IMR-90 (cell line): ENCODE data around the gene CLDN24. TPM values are rescaled to one million over a fixed set of nuclear protein-coding genes. Genes with fewer than 3 reads are reported as not detected.

Experiments used
- ATAC-seq: fragments of 200-7000 bp; cut with Tn5 transposase; 2 replicates; pipeline ENCODE4 v1.9.1; 2020; ENCODE audit warnings: low read depth, mild to moderate bottlenecking, moderate library complexity
- BruUV-seq: library from RNA; stranded (reverse); fragments of 400-500 nt; replicated peaks from 2 replicates; lab custom pipeline; 2021; lab: Mats Ljungman, UMichigan
- CTCF ChIA-PET: fragments of 300-600 bp; formaldehyde crosslinking; extraction: SDS; loops from one replicate; lab custom pipeline; 2021; ENCODE audit warnings: antibody characterized with exemption; lab: Yijun Ruan, JAX
- POLR2A ChIA-PET: fragments of 300-600 bp; sonication (Branson Sonifier 250); formaldehyde crosslinking; loops from one replicate; lab custom pipeline; 2022; ENCODE audit warnings: antibody characterized with exemption; ENCODE audit not compliant: unreplicated experiment; lab: Charles Lee
- DNase-seq: peaks from one replicate; pipeline ENCODE4 v3.0.0; 2013
- H2AFZ ChIP-seq: replicated peaks from 2 replicates; pipeline ENCODE3; 2013; ENCODE audit warnings: low read length, mild to moderate bottlenecking; ENCODE audit not compliant: poor library complexity
- H2AK5ac ChIP-seq: 2 replicates; pipeline ENCODE4 v1.6.1; 2013; ENCODE audit warnings: low read depth, low read length, inconsistent platforms
- H2AK9ac ChIP-seq: replicated peaks from 2 replicates; pipeline ENCODE3; 2013; ENCODE audit warnings: mild to moderate bottlenecking, low read depth, low read length, moderate library complexity; ENCODE audit not compliant: poor library complexity
- H2BK120ac ChIP-seq: 2 replicates; pipeline ENCODE4 v1.6.1; 2013; ENCODE audit warnings: low read depth, low read length, inconsistent platforms
- H2BK15ac ChIP-seq: 3 replicates; pipeline ENCODE4 v1.6.1; 2013; ENCODE audit warnings: low read depth, low read length, inconsistent platforms
- H2BK20ac ChIP-seq: 2 replicates; pipeline ENCODE4 v1.6.1; 2013; ENCODE audit warnings: low read depth, mild to moderate bottlenecking, inconsistent platforms, low read length, moderate library complexity
- H2BK5ac ChIP-seq: 2 replicates; pipeline ENCODE4 v1.6.1; 2013; ENCODE audit warnings: mild to moderate bottlenecking, low read depth, low read length, inconsistent platforms; ENCODE audit not compliant: poor library complexity, severe bottlenecking
- H3K14ac ChIP-seq: replicated peaks from 2 replicates; pipeline ENCODE4 v1.6.1; 2013; ENCODE audit warnings: low read depth, low read length, inconsistent platforms
- H3K18ac ChIP-seq: 2 replicates; pipeline ENCODE4 v1.6.1; 2013; ENCODE audit warnings: low read depth, low read length, control low read depth
- H3K23ac ChIP-seq: 2 replicates; pipeline ENCODE4 v1.6.1; 2013; ENCODE audit warnings: low read depth, low read length, inconsistent platforms
- H3K27ac ChIP-seq: 2 replicates; pipeline ENCODE4 v1.5.1; 2013; ENCODE audit warnings: mild to moderate bottlenecking, control low read depth, low read length; ENCODE audit not compliant: insufficient read depth
- H3K27me3 ChIP-seq: 2 replicates; pipeline ENCODE4 v1.6.1; 2013; ENCODE audit warnings: low read length; ENCODE audit not compliant: control insufficient read depth, insufficient read depth
- H3K36me3 ChIP-seq: 2 replicates; pipeline ENCODE4 v1.6.1; 2013; ENCODE audit warnings: low read length, mixed read lengths; ENCODE audit not compliant: control insufficient read depth, insufficient read depth
- H3K4ac ChIP-seq: 2 replicates; pipeline ENCODE4 v1.6.1; 2013; ENCODE audit warnings: low read depth, low read length, inconsistent platforms
- H3K4me1 ChIP-seq: 2 replicates; pipeline ENCODE4 v1.6.1; 2013; ENCODE audit warnings: low read length, mixed read lengths; ENCODE audit not compliant: control insufficient read depth, insufficient read depth
- H3K4me2 ChIP-seq: 2 replicates; pipeline ENCODE4 v1.6.1; 2013; ENCODE audit warnings: low read depth, mild to moderate bottlenecking, control low read depth, low read length, moderate library complexity
- H3K4me3 ChIP-seq: 2 replicates; pipeline ENCODE4 v1.5.1; 2013; ENCODE audit warnings: low read depth, mild to moderate bottlenecking, control low read depth, low read length, moderate library complexity; ENCODE audit not compliant: insufficient read depth
- H3K56ac ChIP-seq: 2 replicates; pipeline ENCODE4 v1.6.1; 2013; ENCODE audit warnings: low read length, inconsistent platforms; ENCODE audit not compliant: insufficient read depth; ENCODE audit errors: extremely low read depth
- H3K79me1 ChIP-seq, 2 experiments: 2 replicates each; pipeline ENCODE4 v1.6.1; 2013; ENCODE audit warnings: low read length in 2 of 2, inconsistent platforms in 1 of 2, low read depth in 1 of 2
- H3K9ac ChIP-seq: 2 replicates; pipeline ENCODE4 v1.6.1; 2013; ENCODE audit warnings: low read depth, low read length, control low read depth
- H3K9me1 ChIP-seq: 2 replicates; pipeline ENCODE4 v1.6.1; 2013; ENCODE audit warnings: low read length, inconsistent platforms; ENCODE audit not compliant: insufficient read depth
- H3K9me3 ChIP-seq: 2 replicates; pipeline ENCODE4 v1.6.1; 2013; ENCODE audit warnings: low read length; ENCODE audit not compliant: control insufficient read depth, insufficient read depth
- H4K20me1 ChIP-seq: 2 replicates; pipeline ENCODE4 v1.6.1; 2013; ENCODE audit warnings: low read length, inconsistent platforms; ENCODE audit not compliant: insufficient read depth
- H4K5ac ChIP-seq: 2 replicates; pipeline ENCODE4 v1.6.1; 2013; ENCODE audit warnings: mild to moderate bottlenecking, low read depth, low read length, control low read depth
- H4K8ac ChIP-seq, 2 experiments: 2 replicates each; pipeline ENCODE4 v1.6.1; 2013; ENCODE audit warnings: low read depth in 2 of 2, low read length in 2 of 2, control low read depth in 1 of 2, inconsistent platforms in 1 of 2
- H4K91ac ChIP-seq: 2 replicates; pipeline ENCODE4 v1.6.1; 2013; ENCODE audit warnings: low read depth, low read length, inconsistent platforms; ENCODE audit not compliant: insufficient read depth
- BHLHE40 ChIP-seq: fragments of 150-350 bp; IDR thresholded peaks from 2 replicates; pipeline ENCODE4 v1.6.1; 2016; ENCODE audit warnings: mild to moderate bottlenecking, low read depth, low read length
- MAFK ChIP-seq: IDR thresholded peaks from 2 replicates; pipeline ENCODE4 v1.6.1; 2012; ENCODE audit warnings: low read depth, low read length, improper control_type of control experiment
- MAZ ChIP-seq: IDR thresholded peaks from 2 replicates; pipeline ENCODE4 v1.6.1; 2012; ENCODE audit warnings: low read depth, mild to moderate bottlenecking, low read length, improper control_type of control experiment, moderate library complexity, borderline replicate concordance
- RFX5 ChIP-seq: IDR thresholded peaks from 2 replicates; pipeline ENCODE4 v1.8.0; 2012; ENCODE audit warnings: low read depth, mild to moderate bottlenecking, low read length, moderate library complexity
- USF2 ChIP-seq: fragments of 150-350 bp; IDR thresholded peaks from 2 replicates; pipeline ENCODE4 v1.6.1; 2017; ENCODE audit warnings: mild to moderate bottlenecking, antibody characterized with exemption, low read length, low read depth
- WGBS, 2 experiments: methylation state at CpG; one replicate each; pipeline versions ENCODE4 v1.1.5 to v1.1.7; 2013; ENCODE audit warnings: missing lambda C conversion rate in 2 of 2; ENCODE audit not compliant: insufficient read length in 1 of 2; ENCODE audit errors: extremely low coverage in 2 of 2; 5-methylcytosine and 5-hydroxymethylcytosine counted together
- dilution Hi-C: fragments of 300-500 bp; cut with HindIII; formaldehyde crosslinking; loops from one replicate; pipeline ENCODE4 v1.14.3; 2018; ENCODE audit warnings: low sequenced_read_pairs; ENCODE audit not compliant: unreplicated experiment
- in situ Hi-C: fragments of 300-500 bp; cut with MboI; formaldehyde crosslinking; loops from 3 replicates; pipeline ENCODE4 v1.14.3; 2019; ENCODE audit warnings: low sequenced_read_pairs, inconsistent platforms, mixed read lengths
- intact Hi-C: fragments of 100-400 bp; cut with micrococcal nuclease; formaldehyde crosslinking; loops from 2 replicates; pipeline ENCODE4 v1.10.0; 2022
- polyA plus RNA-seq, 3 experiments: library from polyadenylated mRNA; depleted of rRNA; stranded (reverse); fragments of >200 nt; gene quantifications; 2 replicates each; pipeline ENCODE4 v1.2.3, GENCODE V29; 2012; ENCODE audit warnings: low replicate concordance in 1 of 3
- total RNA-seq: library from RNA; depleted of rRNA; stranded (reverse); fragments of >200 nt; gene quantifications from 2 replicates; pipeline ENCODE4 v1.2.3, GENCODE V29; 2012
- TF ChIP-seq, protein P1 (sequence below): conservative IDR thresholded peaks from 2 replicates; pipeline ENCODE4 v1.5.1; 2012; ENCODE audit warnings: mild to moderate bottlenecking, low read depth, low read length, improper control_type of control experiment
- TF ChIP-seq, protein P2 (sequence below): fragments of 150-350 bp; IDR thresholded peaks from 2 replicates; pipeline ENCODE4 v1.6.1; 2016; ENCODE audit warnings: low read depth, mild to moderate bottlenecking, low read length, moderate library complexity, borderline replicate concordance

The CLDN24 gene
- total and polyA plus RNA-seq, 2 of the 4 experiments (the other 2 are of a cell fraction) = not detected

DNA sequence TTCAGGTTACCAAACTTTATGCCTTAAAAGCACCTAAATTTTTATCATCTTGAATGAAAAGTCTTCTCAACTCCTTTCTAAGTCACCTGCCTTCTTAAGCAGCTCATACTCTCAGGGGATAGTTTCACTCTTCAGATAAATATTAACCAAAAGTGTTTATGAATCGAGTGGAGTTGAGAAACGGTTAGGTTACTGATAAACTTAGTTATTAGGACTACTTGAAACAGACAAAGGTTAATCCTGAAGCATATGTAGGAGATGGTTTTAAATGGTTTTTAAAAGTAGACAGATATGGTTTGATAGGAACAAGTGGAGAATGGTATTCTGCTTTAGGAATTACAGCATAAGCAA lies 34.9 kb downstream of the CLDN24 start:
- TF ChIP-seq BHLHE40 = no peak
- TF ChIP-seq, protein P1, sequence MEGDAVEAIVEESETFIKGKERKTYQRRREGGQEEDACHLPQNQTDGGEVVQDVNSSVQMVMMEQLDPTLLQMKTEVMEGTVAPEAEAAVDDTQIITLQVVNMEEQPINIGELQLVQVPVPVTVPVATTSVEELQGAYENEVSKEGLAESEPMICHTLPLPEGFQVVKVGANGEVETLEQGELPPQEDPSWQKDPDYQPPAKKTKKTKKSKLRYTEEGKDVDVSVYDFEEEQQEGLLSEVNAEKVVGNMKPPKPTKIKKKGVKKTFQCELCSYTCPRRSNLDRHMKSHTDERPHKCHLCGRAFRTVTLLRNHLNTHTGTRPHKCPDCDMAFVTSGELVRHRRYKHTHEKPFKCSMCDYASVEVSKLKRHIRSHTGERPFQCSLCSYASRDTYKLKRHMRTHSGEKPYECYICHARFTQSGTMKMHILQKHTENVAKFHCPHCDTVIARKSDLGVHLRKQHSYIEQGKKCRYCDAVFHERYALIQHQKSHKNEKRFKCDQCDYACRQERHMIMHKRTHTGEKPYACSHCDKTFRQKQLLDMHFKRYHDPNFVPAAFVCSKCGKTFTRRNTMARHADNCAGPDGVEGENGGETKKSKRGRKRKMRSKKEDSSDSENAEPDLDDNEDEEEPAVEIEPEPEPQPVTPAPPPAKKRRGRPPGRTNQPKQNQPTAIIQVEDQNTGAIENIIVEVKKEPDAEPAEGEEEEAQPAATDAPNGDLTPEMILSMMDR = no peak
- no peak for TF ChIP-seq MAFK
- TF ChIP-seq, protein P2, sequence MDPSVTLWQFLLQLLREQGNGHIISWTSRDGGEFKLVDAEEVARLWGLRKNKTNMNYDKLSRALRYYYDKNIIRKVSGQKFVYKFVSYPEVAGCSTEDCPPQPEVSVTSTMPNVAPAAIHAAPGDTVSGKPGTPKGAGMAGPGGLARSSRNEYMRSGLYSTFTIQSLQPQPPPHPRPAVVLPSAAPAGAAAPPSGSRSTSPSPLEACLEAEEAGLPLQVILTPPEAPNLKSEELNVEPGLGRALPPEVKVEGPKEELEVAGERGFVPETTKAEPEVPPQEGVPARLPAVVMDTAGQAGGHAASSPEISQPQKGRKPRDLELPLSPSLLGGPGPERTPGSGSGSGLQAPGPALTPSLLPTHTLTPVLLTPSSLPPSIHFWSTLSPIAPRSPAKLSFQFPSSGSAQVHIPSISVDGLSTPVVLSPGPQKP = no peak
- TF ChIP-seq RFX5 = no peak
- no peak for TF ChIP-seq USF2
- TF ChIP-seq MAZ = no peak
- Histone ChIP-seq H3K4me1 (peaks cover 13% of the 10 kb centered on the region), H3K4me2 (no peak overlapping the region), H3K27ac (no peak overlapping the region), H4K20me1 (peaks cover 4% of the 10 kb centered on the region; the same call in 1 of the 2 replicates), H3K9me1 (peaks cover 24% of the 10 kb centered on the region), H3K27me3 (no peaks in the 10 kb centered on the region), H2BK15ac (no peak overlapping the region), H3K23ac (no peak overlapping the region), H2AK5ac (no peak overlapping the region), H3K4me3 (no peak overlapping the region), H4K8ac (no peak overlapping the region), H2BK120ac (no peak overlapping the region), H3K9ac (no peak overlapping the region), H4K5ac (no peak overlapping the region), H3K18ac (no peak overlapping the region), H2BK5ac (no peak overlapping the region), H2AFZ (no peak overlapping the region), H3K14ac (no peak overlapping the region), H3K4ac (no peak overlapping the region), H3K56ac (no peak overlapping the region), H3K36me3 (peaks cover 47% of the 10 kb centered on the region), H2AK9ac (no peak overlapping the region), H3K9me3 (no peaks in the 10 kb centered on the region), H2BK20ac (no peak overlapping the region), H3K79me1 (peaks cover 0 to 19% of the 10 kb centered on the region in 2 experiments; a peak in 2 of 4 replicates), H4K91ac (no peak overlapping the region)
- BruUV-seq = no TSS peak
- intact Hi-C loops (no loop called here), dilution Hi-C loops (no loop called here), in situ Hi-C loops (no loop called here)
- ChIA-PET POLR2A (no interaction called here), CTCF (no interaction called here)
- no CpG with 5 or more reads among the region's 2 CpGs for WGBS, 2 experiments
- ATAC-seq (no peak), DNase-seq (no peak)
